ENCODE data around the gene LOXL1. TPM values are rescaled to one million over a fixed set of nuclear protein-coding genes. Genes with fewer than 3 reads are reported as not detected.
A peak's percentile ranks its signal among the peaks of the same experiment; 100 is the strongest.

Gene LOXL1
- total and polyA plus RNA-seq, 2 of the 13 experiments (the other 11 are each of a cell fraction or from before 2014, with no cell fraction given), result 0.51 to 1.3 TPM

DNA sequence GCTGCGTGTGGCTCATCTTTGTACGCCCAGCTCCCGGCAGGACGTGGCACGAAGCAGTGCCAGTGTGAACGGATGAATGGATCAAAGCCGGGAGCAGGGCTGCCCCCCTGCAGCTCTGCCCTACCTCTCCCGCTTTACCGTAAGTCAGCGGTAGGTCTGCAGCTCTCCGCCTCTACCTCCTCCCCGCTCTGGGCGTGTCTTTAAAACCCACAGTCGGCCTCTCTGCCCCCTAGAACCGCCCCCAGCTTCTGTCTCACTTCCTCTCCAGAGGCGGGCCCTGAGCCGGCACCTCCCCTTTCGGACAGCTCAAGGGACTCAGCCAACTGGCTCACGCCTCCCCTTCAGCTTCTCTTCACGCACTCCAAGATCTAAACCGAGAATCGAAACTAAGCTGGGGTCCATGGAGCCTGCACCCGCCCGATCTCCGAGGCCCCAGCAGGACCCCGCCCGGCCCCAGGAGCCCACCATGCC is 68.2 kb downstream of the LOXL1 start, which contains the start of gene PML (continued):
- TF ChIP-seq, protein P1, sequence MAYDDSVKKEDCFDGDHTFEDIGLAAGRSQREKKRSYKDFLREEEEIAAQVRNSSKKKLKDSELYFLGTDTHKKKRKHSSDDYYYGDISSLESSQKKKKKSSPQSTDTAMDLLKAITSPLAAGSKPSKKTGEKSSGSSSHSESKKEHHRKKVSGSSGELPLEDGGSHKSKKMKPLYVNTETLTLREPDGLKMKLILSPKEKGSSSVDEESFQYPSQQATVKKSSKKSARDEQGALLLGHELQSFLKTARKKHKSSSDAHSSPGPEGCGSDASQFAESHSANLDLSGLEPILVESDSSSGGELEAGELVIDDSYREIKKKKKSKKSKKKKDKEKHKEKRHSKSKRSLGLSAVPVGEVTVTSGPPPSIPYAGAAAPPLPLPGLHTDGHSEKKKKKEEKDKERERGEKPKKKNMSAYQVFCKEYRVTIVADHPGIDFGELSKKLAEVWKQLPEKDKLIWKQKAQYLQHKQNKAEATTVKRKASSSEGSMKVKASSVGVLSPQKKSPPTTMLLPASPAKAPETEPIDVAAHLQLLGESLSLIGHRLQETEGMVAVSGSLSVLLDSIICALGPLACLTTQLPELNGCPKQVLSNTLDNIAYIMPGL (CRISPR knock-in tag; IDR thresholded peaks at IDR 0.05; ENCODE audit: borderline replicate concordance in 1 of 2, low read depth in 1 of 2), result peak in 1 of 2 experiments; percentile 58; a peak in 1 of 4 replicates
- no peak for TF ChIP-seq NBN (conservative IDR thresholded peaks at IDR 0.05)
- TF ChIP-seq TEAD2 (CRISPR knock-in tag; IDR thresholded peaks at IDR 0.05), result no peak
- peak; percentile 25; the same call in 1 of the 2 replicates for TF ChIP-seq HDAC1 (CRISPR knock-in tag; IDR thresholded peaks at IDR 0.05)
- TF ChIP-seq, protein P2, sequence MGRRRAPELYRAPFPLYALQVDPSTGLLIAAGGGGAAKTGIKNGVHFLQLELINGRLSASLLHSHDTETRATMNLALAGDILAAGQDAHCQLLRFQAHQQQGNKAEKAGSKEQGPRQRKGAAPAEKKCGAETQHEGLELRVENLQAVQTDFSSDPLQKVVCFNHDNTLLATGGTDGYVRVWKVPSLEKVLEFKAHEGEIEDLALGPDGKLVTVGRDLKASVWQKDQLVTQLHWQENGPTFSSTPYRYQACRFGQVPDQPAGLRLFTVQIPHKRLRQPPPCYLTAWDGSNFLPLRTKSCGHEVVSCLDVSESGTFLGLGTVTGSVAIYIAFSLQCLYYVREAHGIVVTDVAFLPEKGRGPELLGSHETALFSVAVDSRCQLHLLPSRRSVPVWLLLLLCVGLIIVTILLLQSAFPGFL (CRISPR knock-in tag; IDR thresholded peaks at IDR 0.05), result no peak
- no peak for TF ChIP-seq ZNF235 (CRISPR knock-in tag; IDR thresholded peaks at IDR 0.05; ENCODE audit: borderline replicate concordance)
- TF ChIP-seq ASH2L (IDR thresholded peaks at IDR 0.05; ENCODE audit: insufficient read length, low read depth, low read length), result peak; percentile 35
- TF ChIP-seq ZNF264 (CRISPR knock-in tag; IDR thresholded peaks at IDR 0.05), result no peak
- no peak for TF ChIP-seq STAG1 (CRISPR knock-in tag; IDR thresholded peaks at IDR 0.05)
- TF ChIP-seq MIXL1 (CRISPR knock-in tag; IDR thresholded peaks at IDR 0.05), result no peak
- no peak for TF ChIP-seq ZNF329 (CRISPR knock-in tag; IDR thresholded peaks at IDR 0.05; ENCODE audit: low read depth)
- TF ChIP-seq, protein P3, sequence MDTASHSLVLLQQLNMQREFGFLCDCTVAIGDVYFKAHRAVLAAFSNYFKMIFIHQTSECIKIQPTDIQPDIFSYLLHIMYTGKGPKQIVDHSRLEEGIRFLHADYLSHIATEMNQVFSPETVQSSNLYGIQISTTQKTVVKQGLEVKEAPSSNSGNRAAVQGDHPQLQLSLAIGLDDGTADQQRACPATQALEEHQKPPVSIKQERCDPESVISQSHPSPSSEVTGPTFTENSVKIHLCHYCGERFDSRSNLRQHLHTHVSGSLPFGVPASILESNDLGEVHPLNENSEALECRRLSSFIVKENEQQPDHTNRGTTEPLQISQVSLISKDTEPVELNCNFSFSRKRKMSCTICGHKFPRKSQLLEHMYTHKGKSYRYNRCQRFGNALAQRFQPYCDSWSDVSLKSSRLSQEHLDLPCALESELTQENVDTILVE (CRISPR knock-in tag; IDR thresholded peaks at IDR 0.05), result peak; percentile 30; the same call in 1 of the 2 replicates
- TF ChIP-seq PHF20 (CRISPR knock-in tag; IDR thresholded peaks at IDR 0.05), result peak; percentile 59
- TF ChIP-seq ZNF564 (CRISPR knock-in tag; IDR thresholded peaks at IDR 0.05), result no peak
- TF ChIP-seq NONO (IDR thresholded peaks at IDR 0.05), result no peak
- no peak for TF ChIP-seq NONO (CRISPR knock-in tag; conservative IDR thresholded peaks at IDR 0.05)
- TF ChIP-seq, protein P4, sequence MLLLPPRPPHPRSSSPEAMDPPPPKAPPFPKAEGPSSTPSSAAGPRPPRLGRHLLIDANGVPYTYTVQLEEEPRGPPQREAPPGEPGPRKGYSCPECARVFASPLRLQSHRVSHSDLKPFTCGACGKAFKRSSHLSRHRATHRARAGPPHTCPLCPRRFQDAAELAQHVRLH (CRISPR knock-in tag; IDR thresholded peaks at IDR 0.05; ENCODE audit: borderline replicate concordance, low read depth), result peak; percentile 33; the same call in 1 of the 2 replicates
- TF ChIP-seq ZNF652 (CRISPR knock-in tag; IDR thresholded peaks at IDR 0.05; ENCODE audit: borderline replicate concordance, low read depth), result no peak
- TF ChIP-seq FOXO1 (CRISPR knock-in tag; IDR thresholded peaks at IDR 0.05), result no peak
- no peak for TF ChIP-seq HNRNPUL1 (IDR thresholded peaks at IDR 0.05; ENCODE audit: low read depth, low read length)
- TF ChIP-seq SMAD3 (CRISPR knock-in tag; IDR thresholded peaks at IDR 0.05), result peak; percentile 51
- TF ChIP-seq ZNF724P (CRISPR knock-in tag; IDR thresholded peaks at IDR 0.05; ENCODE audit: borderline replicate concordance), result no peak
- peak; percentile 36; the same call in 1 of the 2 replicates for TF ChIP-seq PITX1 (CRISPR knock-in tag; IDR thresholded peaks at IDR 0.05)
- no peak for TF ChIP-seq RFX5 (IDR thresholded peaks at IDR 0.05; ENCODE audit: low read depth, low read length)
- no peak for TF ChIP-seq ZNF484 (CRISPR knock-in tag; IDR thresholded peaks at IDR 0.05; ENCODE audit: borderline replicate concordance, low read depth)
- peak; percentile 7; the same call in 1 of the 2 replicates for TF ChIP-seq ZFP90 (CRISPR knock-in tag; IDR thresholded peaks at IDR 0.05; ENCODE audit: borderline replicate concordance)
- TF ChIP-seq, protein P5, sequence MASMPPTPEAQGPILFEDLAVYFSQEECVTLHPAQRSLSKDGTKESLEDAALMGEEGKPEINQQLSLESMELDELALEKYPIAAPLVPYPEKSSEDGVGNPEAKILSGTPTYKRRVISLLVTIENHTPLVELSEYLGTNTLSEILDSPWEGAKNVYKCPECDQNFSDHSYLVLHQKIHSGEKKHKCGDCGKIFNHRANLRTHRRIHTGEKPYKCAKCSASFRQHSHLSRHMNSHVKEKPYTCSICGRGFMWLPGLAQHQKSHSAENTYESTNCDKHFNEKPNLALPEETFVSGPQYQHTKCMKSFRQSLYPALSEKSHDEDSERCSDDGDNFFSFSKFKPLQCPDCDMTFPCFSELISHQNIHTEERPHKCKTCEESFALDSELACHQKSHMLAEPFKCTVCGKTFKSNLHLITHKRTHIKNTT (CRISPR knock-in tag; IDR thresholded peaks at IDR 0.05), result no peak
- TF ChIP-seq NR2F1 (CRISPR knock-in tag; IDR thresholded peaks at IDR 0.05), result no peak
